Fibroblast of lung (primary cell): Measurements from ENCODE around the gene HGS.

ENCODE experiments used
- CTCF ChIP-seq, 2 donors: IDR thresholded peaks in 1 of 2; conservative IDR thresholded peaks in 1 of 2; 1 replicate in 1 of 2; 2 replicates in 1 of 2; pipeline ENCODE4 v1.5.1; 2011 to 2012; ENCODE audit warnings: low read length in 2 of 2, control low read depth in 1 of 2, inconsistent platforms in 1 of 2, low read depth in 1 of 2, mild to moderate bottlenecking in 1 of 2
- EZH2 ChIP-seq: IDR thresholded peaks from 2 replicates; pipeline ENCODE4 v1.5.1; 2012; ENCODE audit warnings: low read length, control low read depth, mild to moderate bottlenecking; ENCODE audit errors: missing control alignments

DNA sequence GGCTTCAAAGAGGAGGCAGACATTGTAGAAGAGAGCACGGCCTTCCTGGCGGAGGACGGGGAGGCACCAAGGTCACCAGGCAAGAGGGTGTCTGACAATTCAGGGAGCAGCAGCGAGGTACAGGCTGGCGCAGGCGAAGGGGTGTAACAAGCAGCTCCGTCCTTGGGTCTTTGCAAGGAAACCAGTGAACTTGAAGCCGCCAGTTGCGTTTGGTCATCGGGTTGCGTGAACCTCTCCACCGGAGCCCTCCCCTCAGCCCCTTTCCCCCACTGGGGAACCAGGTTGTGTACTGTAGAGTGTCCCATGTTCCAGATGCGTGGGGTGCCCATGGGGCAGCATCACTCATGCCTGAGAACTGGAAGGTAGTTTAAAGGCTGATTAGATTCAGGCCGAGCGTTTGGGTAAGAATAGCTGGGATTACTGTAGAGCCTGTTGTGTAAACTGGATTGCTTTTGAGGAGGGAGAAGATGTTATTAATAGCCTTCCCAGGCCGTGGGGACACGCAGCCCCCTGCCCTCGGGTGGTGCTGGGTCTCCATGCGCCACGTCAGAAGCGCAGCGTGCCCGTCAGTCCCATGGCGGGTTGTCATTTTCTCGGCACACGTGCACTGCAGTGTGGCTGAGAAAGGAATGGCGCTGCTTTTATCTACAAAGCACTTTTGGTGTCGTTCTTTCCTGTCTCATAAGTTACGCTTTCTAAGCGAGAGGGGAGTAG lies 21.9 kb downstream of the HGS start:
- TF ChIP-seq CTCF (conservative IDR thresholded peaks at IDR 0.05 in 1 of 2, IDR thresholded peaks at IDR 0.05 in 1 of 2; ENCODE audit: low read depth in 1 of 2, low read length in 2 of 2) (no peak), EZH2 (no peak)
